ENCODE results near the gene HMGCS1.
"Not testable (repeated sequence)": the region's sequence is repeated elsewhere in the genome, so short reads cannot be mapped to it uniquely, and the experiment has no call there.

GRCh38 chr5:43306954-43307353 is 6.3 kb downstream of the HMGCS1 start:
- not testable (repeated sequence) for TF ChIP-seq CTCF, POLR2A (IDR thresholded peaks at IDR 0.05)
